Activated CD4-positive, alpha-beta memory T cell treated with anti-CD3 and anti-CD28 coated beads for 36 hours (primary cell): Measurements from ENCODE around the gene GLIPR1. TPM values are rescaled to one million over a fixed set of nuclear protein-coding genes. Genes with fewer than 3 reads are reported as not detected.
A peak's percentile ranks its signal among the peaks of the same experiment; 100 is the strongest.
"Not testable (repeated sequence)": the region's sequence is repeated elsewhere in the genome, so short reads cannot be mapped to it uniquely, and the experiment has no call there.

Experiments used
- CTCF ChIA-PET: fragments of 350-600 bp; sonication (Branson Sonifier 250); formaldehyde crosslinking; loops from one replicate; lab custom pipeline; 2021; ENCODE audit warnings: antibody characterized with exemption, inconsistent platforms; lab: Charles Lee
- POLR2A ChIA-PET: fragments of 350-600 bp; sonication (Branson Sonifier 250); formaldehyde crosslinking; loops from one replicate; lab custom pipeline; 2021; ENCODE audit warnings: antibody characterized with exemption; lab: Charles Lee
- DNase-seq: peaks from one replicate; pipeline ENCODE4 v3.0.0-alpha.2; 2020
- H3K27ac Mint-ChIP-seq: one replicate; pipeline ENCODE4 v1.8.0; 2021; ENCODE audit warnings: mixed read lengths
- H3K27me3 Mint-ChIP-seq: one replicate; pipeline ENCODE4 v1.8.0; 2021; ENCODE audit warnings: mixed read lengths
- H3K36me3 Mint-ChIP-seq: one replicate; pipeline ENCODE4 v1.8.0; 2021; ENCODE audit warnings: mixed read lengths
- H3K4me1 Mint-ChIP-seq: one replicate; pipeline ENCODE4 v1.8.0; 2021; ENCODE audit warnings: low read depth, mixed read lengths
- H3K4me3 Mint-ChIP-seq: one replicate; pipeline ENCODE4 v1.8.0; 2021; ENCODE audit warnings: mild to moderate bottlenecking, mixed read lengths
- H3K9me3 Mint-ChIP-seq: one replicate; pipeline ENCODE4 v1.8.0; 2021; ENCODE audit warnings: mixed read lengths
- intact Hi-C: fragments of 100-400 bp; cut with micrococcal nuclease; formaldehyde crosslinking; loops from one replicate; pipeline ENCODE4 v1.15.1; 2023
- total RNA-seq, 2 experiments: library from RNA; stranded (reverse); gene quantifications; one replicate each; pipeline ENCODE4 v1.2.3, GENCODE V29; 2021

GLIPR1 gene
- total RNA-seq, 2 experiments from 2014 or later, result 5.8 to 6.8 TPM

GRCh38 chr12:75477137-75477536 lies 3.4 kb upstream of the GLIPR1 start:
- Mint-ChIP-seq H3K36me3 (no peaks in the 10 kb centered on the region), H3K27me3 (peaks cover 5% of the 10 kb centered on the region), H3K4me3 (no peak overlapping the region), H3K9me3 (no peaks in the 10 kb centered on the region), H3K4me1 (peaks cover 55% of the 10 kb centered on the region), H3K27ac (peak overlapping the region; percentile 8)
- POLR2A ChIA-PET, result interaction anchor here (1.4 kb wide), 1 partner anchor 86 kb away, joined by 5 read pairs; the partner anchor contains the start of gene GLIPR1L2
- intact Hi-C loops, result loop anchor here (2.0 to 5.0 kb wide), 5 partner anchors 20 to 580 kb away; partner anchors contain the start of gene GLIPR1L1
- CTCF ChIA-PET, result interaction anchor here (1.4 to 1.8 kb wide), 2 partner anchors 9 to 788 kb away, joined by 4 to 5 read pairs; no protein-coding TSS in a partner anchor
- no peak for DNase-seq

GRCh38 chr12:75478116-75478794 lies 2.3 kb upstream of the GLIPR1 start:
- peak; percentile 52 for DNase-seq
- POLR2A ChIA-PET, result interaction anchor here (0.9 to 3.2 kb wide), 6 partner anchors 11 to 681 kb away, joined by 3 to 10 read pairs (median 5); partner anchors contain the start of genes GLIPR1L2, KRR1 and PHLDA1

GRCh38 chr12:75479963-75480461 lies 543 bp upstream of the GLIPR1 start:
- Mint-ChIP-seq H3K27ac (peak overlapping the region; percentile 88), H3K9me3 (no peaks in the 10 kb centered on the region), H3K27me3 (peaks cover 1% of the 10 kb centered on the region), H3K36me3 (peaks cover 3% of the 10 kb centered on the region), H3K4me3 (peak overlapping the region; percentile 89), H3K4me1 (peaks cover 82% of the 10 kb centered on the region)
- CTCF ChIA-PET, result interaction anchor here (0.6 to 3.1 kb wide), 5 partner anchors 9 to 455 kb away, joined by 3 to 22 read pairs (median 3); partner anchors contain the start of genes GLIPR1L1 and GLIPR1L2
- intact Hi-C loops, result loop anchor here (1.0 to 10.0 kb wide), 18 partner anchors 9 to 1079 kb away; partner anchors contain the start of genes ATXN7L3B, GLIPR1L2, KRR1 and NAP1L1
- POLR2A ChIA-PET, result interaction anchor here (1.0 to 3.2 kb wide), 5 partner anchors 9 to 604 kb away, joined by 3 to 10 read pairs (median 4); partner anchors contain the start of genes NAP1L1 and PHLDA1
- DNase-seq, result no peak

More at GRCh38 chr12:75478116-75478794, 2.3 kb upstream of the GLIPR1 start:
- Mint-ChIP-seq H3K9me3 (no peaks in the 10 kb centered on the region), H3K4me3 (no peak overlapping the region), H3K27ac (peak overlapping the region; percentile 47), H3K36me3 (no peaks in the 10 kb centered on the region), H3K4me1 (peaks cover 65% of the 10 kb centered on the region), H3K27me3 (peaks cover 3% of the 10 kb centered on the region)
- CTCF ChIA-PET, result interaction anchor here (1.3 to 3.1 kb wide), 3 partner anchors 41 to 789 kb away, joined by 4 to 22 read pairs (median 5); partner anchors contain the start of gene GLIPR1L2
- intact Hi-C loops, result loop anchor here (1.0 to 5.0 kb wide), 4 partner anchors 179 to 681 kb away; no protein-coding TSS in a partner anchor

- no peak for DNase-seq
- intact Hi-C loops, result loop anchor here (2.0 to 10.0 kb wide), 5 partner anchors 44 to 1078 kb away; partner anchors contain the start of genes ATXN7L3B, OSBPL8 and PHLDA1
- peaks cover 1% of the 10 kb centered on the region for H3K27me3 Mint-ChIP-seq
- H3K4me3 Mint-ChIP-seq, result peak overlapping the region; percentile 89
- peak overlapping the region; percentile 88 for H3K27ac Mint-ChIP-seq
- ChIA-PET CTCF (interaction anchor here (0.7 to 3.1 kb wide), 4 partner anchors 24 to 147 kb away, joined by 3 to 22 read pairs (median 8); partner anchors contain the start of genes GLIPR1L1 and GLIPR1L2), POLR2A (interaction anchor here (0.6 to 3.2 kb wide), 6 partner anchors 8 to 677 kb away, joined by 3 to 10 read pairs (median 4); partner anchors contain the start of genes KRR1, NAP1L1 and PHLDA1)
- no peaks in the 10 kb centered on the region for H3K9me3 Mint-ChIP-seq
- peaks cover 86% of the 10 kb centered on the region for H3K4me1 Mint-ChIP-seq
- H3K36me3 Mint-ChIP-seq, result peaks cover 3% of the 10 kb centered on the region
Observed at GRCh38 chr12:75481013-75481705, 604 bp downstream of the GLIPR1 start.

- Mint-ChIP-seq H3K4me3 (peak overlapping the region; percentile 89), H3K27me3 (peaks cover 1% of the 10 kb centered on the region), H3K36me3 (peaks cover 3% of the 10 kb centered on the region), H3K9me3 (no peaks in the 10 kb centered on the region), H3K27ac (peak overlapping the region; percentile 88), H3K4me1 (peaks cover 90% of the 10 kb centered on the region)
- POLR2A ChIA-PET, result interaction anchor here (1.4 kb wide), 1 partner anchor 29 kb away, joined by 4 read pairs; the partner anchor contains the start of gene KRR1
- no peak for DNase-seq
- CTCF ChIA-PET, result interaction anchor here (1.0 to 2.6 kb wide), 2 partner anchors 26 to 44 kb away, joined by 3 to 12 read pairs; no protein-coding TSS in a partner anchor
- intact Hi-C loops, result loop anchor here (2.0 to 10.0 kb wide), 5 partner anchors 45 to 1077 kb away; partner anchors contain the start of genes ATXN7L3B, OSBPL8 and PHLDA1
Observed at GRCh38 chr12:75481774-75482173, 1.2 kb downstream of the GLIPR1 start.

GRCh38 chr12:75482646-75483045 lies 2.1 kb downstream of the GLIPR1 start:
- no peak for DNase-seq
- Mint-ChIP-seq H3K27me3 (peaks cover 1% of the 10 kb centered on the region), H3K4me3 (peak overlapping the region; percentile 59), H3K4me1 (peaks cover 83% of the 10 kb centered on the region), H3K36me3 (peaks cover 6% of the 10 kb centered on the region), H3K27ac (peak overlapping the region; percentile 88), H3K9me3 (no peaks in the 10 kb centered on the region)
- ChIA-PET CTCF (interaction anchor here (0.5 to 3.9 kb wide), 9 partner anchors 20 to 555 kb away, joined by 3 to 70 read pairs (median 14); partner anchors contain the start of genes CAPS2 and GLIPR1L2), POLR2A (interaction anchor here (1.1 to 1.3 kb wide), 2 partner anchors 20 to 28 kb away, joined by 3 to 5 read pairs; no protein-coding TSS in a partner anchor)
- intact Hi-C loops, result loop anchor here (5.0 to 10.0 kb wide), 2 partner anchors 160 to 948 kb away; partner anchors contain the start of gene ATXN7L3B

GRCh38 chr12:75483431-75483830 lies 2.9 kb downstream of the GLIPR1 start:
- H3K4me1 Mint-ChIP-seq, result peaks cover 79% of the 10 kb centered on the region
- no peaks in the 10 kb centered on the region for H3K9me3 Mint-ChIP-seq
- peaks cover 1% of the 10 kb centered on the region for H3K27me3 Mint-ChIP-seq
- no peak overlapping the region for H3K4me3 Mint-ChIP-seq
- CTCF ChIA-PET, result interaction anchor here (0.5 to 4.0 kb wide), 13 partner anchors 9 to 622 kb away, joined by 3 to 70 read pairs (median 18); partner anchors contain the start of genes CAPS2, GLIPR1L1 and GLIPR1L2
- no peak overlapping the region for H3K27ac Mint-ChIP-seq
- POLR2A ChIA-PET, result interaction anchor here (1.1 to 1.4 kb wide), 5 partner anchors 10 to 548 kb away, joined by 3 to 7 read pairs (median 3); partner anchors contain the start of genes GLIPR1L2 and PHLDA1
- intact Hi-C loops, result loop anchor here (5.0 to 10.0 kb wide), 2 partner anchors 159 to 949 kb away; partner anchors contain the start of gene ATXN7L3B
- H3K36me3 Mint-ChIP-seq, result peaks cover 6% of the 10 kb centered on the region
- DNase-seq, result no peak

- POLR2A ChIA-PET, result interaction anchor here (0.8 to 1.4 kb wide), 3 partner anchors 11 to 94 kb away, joined by 3 read pairs; partner anchors contain the start of genes GLIPR1L2 and KRR1
- intact Hi-C loops, result loop anchor here (5.0 to 10.0 kb wide), 2 partner anchors 158 to 950 kb away; partner anchors contain the start of gene ATXN7L3B
Observed at GRCh38 chr12:75484450-75484849, 3.9 kb downstream of the GLIPR1 start.

GRCh38 chr12:75487308-75487707 lies 6.8 kb downstream of the GLIPR1 start:
- Mint-ChIP-seq H3K4me1 (peaks cover 60% of the 10 kb centered on the region), H3K27me3 (no peaks in the 10 kb centered on the region), H3K4me3 (no peak overlapping the region), H3K9me3 (no peaks in the 10 kb centered on the region), H3K36me3 (peaks cover 11% of the 10 kb centered on the region), H3K27ac (no peak overlapping the region)
- intact Hi-C loops, result loop anchor here (5.0 to 10.0 kb wide), 2 partner anchors 953 to 970 kb away; partner anchors contain the start of gene ATXN7L3B
- POLR2A ChIA-PET, result interaction anchor here (0.6 kb wide), 1 partner anchor 45 kb away, joined by 3 read pairs; no protein-coding TSS in a partner anchor
- CTCF ChIA-PET, result interaction anchor here (4.0 kb wide), 1 partner anchor 153 kb away, joined by 25 read pairs; the partner anchor contains the start of gene GLIPR1L1
- DNase-seq, result no peak

More at GRCh38 chr12:75484450-75484849, 3.9 kb downstream of the GLIPR1 start:
- H3K9me3 Mint-ChIP-seq, H3K27me3 Mint-ChIP-seq, H3K4me3 Mint-ChIP-seq, H3K36me3 Mint-ChIP-seq, DNase-seq: not testable (repeated sequence)
- Mint-ChIP-seq H3K27ac (peak overlapping the region; percentile 12), H3K4me1 (peaks cover 78% of the 10 kb centered on the region)
- CTCF ChIA-PET, result interaction anchor here (0.8 to 4.0 kb wide), 20 partner anchors 10 to 870 kb away, joined by 3 to 70 read pairs (median 12); partner anchors contain the start of genes BBS10, CAPS2, GLIPR1L1 and GLIPR1L2

GRCh38 chr12:75488553-75488952 lies 8.0 kb downstream of the GLIPR1 start:
- ChIA-PET POLR2A (interaction anchor here (1.9 kb wide), 1 partner anchor 23 kb away, joined by 8 read pairs; the partner anchor contains the start of gene KRR1), CTCF (interaction anchor here (0.7 to 1.9 kb wide), 5 partner anchors 97 to 551 kb away, joined by 3 to 8 read pairs (median 3); partner anchors contain the start of genes GLIPR1L1 and GLIPR1L2)
- H3K4me3 Mint-ChIP-seq, result no peak overlapping the region
- intact Hi-C loops, result loop anchor here (5.0 to 10.0 kb wide), 2 partner anchors 954 to 969 kb away; partner anchors contain the start of gene ATXN7L3B
- DNase-seq, result peak; percentile 29
- H3K36me3 Mint-ChIP-seq, result peaks cover 11% of the 10 kb centered on the region
- H3K27me3 Mint-ChIP-seq, result no peaks in the 10 kb centered on the region
- peaks cover 55% of the 10 kb centered on the region for H3K4me1 Mint-ChIP-seq
- H3K27ac Mint-ChIP-seq, result no peak overlapping the region
- no peaks in the 10 kb centered on the region for H3K9me3 Mint-ChIP-seq
